Fibroblast of peridontal ligament (primary cell): ENCODE results near the gene SLCO2B1.

Source experiments
- DNase-seq: peaks from one replicate; pipeline ENCODE4 v3.0.0-alpha.2; 2010; ENCODE audit errors: extremely low read depth

Gene SLCO2B1

DNA sequence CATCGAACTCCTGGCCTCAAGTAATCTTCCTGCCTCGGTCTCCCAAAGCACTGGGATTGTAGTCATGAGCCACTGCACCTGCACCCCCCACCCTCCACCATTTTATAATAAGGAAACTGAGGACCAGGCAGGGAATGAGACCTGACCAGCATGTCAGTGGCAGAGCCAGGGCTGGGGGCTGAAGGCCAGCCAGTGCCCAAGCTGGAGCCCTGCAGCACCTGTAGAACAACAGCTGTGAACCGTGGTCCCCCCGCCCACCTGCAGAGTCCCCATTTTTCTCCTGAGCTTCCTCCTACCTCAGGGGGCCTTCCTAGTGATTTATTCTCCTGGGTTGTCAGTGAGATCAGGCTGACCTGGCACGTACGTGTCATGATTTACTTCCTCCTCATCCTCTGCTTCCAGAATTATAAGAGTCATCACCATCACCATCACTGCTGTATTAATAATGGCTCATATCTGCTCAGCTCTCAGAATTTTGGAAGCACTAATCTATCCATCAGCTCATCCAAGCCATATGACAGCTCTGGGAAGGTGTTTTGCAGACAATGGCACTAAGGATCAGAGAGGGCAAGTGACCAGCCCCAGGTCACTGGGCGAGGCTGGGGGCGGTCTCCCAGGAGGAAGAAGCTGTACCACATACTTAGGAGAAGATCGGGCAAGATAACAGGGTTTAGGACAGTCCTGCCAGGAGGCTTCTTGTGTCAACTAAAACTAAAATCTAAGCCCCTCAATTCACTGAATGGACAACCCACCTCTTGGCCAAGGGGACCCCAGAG lies 5.5 kb upstream of the SLCO2B1 start:
- no peak for DNase-seq

DNA sequence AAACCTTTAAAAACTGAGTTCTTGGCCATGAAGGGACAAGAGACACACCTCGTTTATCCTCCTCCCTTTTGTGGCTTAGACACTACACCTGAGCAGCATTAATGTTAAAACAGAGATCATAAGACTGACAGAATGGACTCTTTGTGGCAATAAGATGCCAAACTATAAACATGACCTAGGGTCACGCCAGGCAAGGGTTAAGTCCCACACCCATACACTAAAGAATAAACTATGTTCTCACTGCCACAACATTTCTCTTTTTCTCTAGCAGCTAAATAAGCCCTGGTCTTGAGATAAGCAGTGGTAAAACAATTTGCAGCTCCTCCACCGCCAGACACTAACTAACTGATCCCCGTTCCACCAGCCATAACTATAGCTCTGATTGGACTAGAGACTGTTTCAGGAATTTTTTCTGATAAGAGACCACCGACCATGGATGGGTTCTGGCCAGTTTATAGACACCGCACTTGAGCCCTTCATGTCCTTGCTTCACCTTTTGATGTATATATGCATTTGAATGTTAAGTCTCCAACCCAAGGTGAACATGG lies 4.9 kb upstream of the SLCO2B1 start:
- no peak for DNase-seq

GRCh38 chr11:75146711-75147110 lies 4.2 kb upstream of the SLCO2B1 start:
- DNase-seq, result no peak

GRCh38 chr11:75147191-75147874 lies 3.6 kb upstream of the SLCO2B1 start:
- no peak for DNase-seq

GRCh38 chr11:75147875-75148263 lies 3.0 kb upstream of the SLCO2B1 start:
- no peak for DNase-seq

GRCh38 chr11:75148436-75148983 lies 2.4 kb upstream of the SLCO2B1 start:
- DNase-seq, result no peak

- no peak for DNase-seq
Observed at GRCh38 chr11:75149766-75150465, 991 bp upstream of the SLCO2B1 start.

DNA sequence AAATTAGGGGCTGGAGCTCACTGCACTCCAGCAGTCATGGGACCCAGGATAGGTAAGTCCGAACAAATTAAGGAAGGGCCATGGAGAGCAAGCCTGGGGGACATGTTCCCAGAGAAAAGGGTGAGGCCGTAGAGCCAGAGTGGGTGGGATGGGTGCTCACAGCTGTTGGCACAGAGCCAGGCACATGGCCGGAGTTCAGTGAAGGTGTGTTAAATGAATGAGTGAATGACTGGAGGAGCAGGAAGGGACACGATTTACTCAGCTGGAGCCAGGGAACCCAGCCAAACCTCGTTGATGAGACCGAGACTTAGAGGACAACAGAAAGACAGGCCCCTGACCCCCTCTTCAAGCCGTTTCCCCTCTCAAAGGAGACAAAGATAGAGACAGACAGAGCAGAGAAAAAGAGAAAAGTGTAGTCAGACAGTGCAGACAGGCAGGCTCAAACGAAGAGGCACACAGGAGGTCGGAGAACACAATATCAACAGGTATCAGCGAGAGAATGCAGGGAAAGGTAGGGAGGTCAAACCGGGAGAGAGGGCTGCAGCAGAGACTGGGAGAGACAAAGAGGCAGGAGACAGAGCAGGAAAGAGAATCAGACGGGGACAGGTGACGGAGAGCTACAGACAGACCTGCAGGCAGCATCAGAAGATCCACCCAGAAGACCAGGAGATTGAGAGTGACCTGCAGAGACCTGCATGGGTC lies 590 bp downstream of the SLCO2B1 start:
- no peak for DNase-seq

DNA sequence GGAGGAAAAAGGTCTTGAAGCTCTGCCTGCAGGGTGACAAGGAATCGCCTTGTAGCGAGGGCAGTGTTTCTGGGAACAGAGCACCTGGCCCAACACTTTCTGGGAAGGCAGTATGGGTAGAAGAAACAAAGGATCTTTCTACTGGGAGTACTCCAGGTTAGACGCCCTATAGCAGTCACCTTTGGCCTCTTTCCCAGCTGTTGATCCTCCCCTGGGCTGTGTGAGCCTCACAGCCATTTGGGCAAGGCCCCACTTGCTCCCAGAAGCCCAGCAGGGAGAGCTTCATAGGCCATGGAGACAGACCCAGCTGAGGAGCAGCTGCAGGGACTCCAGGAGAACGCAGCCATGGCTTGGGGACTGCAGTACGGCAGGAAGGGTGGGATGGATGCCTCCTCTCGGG lies 1.2 kb downstream of the SLCO2B1 start:
- DNase-seq, result no peak

DNA sequence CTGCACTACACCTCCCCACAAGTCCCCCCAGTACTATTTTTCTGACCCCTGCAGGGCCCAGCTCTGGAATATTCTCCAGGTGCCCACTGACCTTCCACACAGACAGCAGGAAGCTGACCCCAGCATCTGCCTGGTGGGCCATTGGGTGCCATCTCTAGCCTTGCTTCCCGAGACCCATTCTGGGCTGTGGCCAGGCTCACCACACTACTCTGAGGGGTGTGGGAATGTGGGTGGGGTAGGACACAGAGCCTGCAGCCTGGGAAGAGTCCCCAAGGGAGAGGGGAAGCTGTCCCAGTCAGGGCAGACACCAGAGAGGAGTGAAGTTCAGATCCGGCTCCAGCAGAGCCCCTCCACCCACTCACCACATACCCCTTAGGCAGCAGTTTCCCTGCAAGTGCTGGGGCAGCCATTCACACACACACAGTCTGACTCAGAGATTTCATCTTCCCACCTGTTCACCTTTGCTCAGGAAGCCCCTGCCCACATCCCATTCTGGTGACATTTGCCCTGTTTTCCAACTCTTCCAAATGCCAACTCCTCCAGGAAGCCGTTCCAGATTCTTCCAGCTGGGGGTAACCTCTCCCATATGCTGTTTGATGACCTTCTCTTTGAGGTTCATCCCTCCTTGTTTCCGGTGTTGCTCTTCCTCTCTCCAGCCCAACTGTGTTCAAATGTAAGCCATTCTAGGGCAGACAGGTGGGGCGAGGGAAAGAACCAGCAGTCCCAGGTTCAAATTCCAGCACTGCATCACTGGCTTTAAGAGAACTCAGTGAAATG lies 1.9 kb downstream of the SLCO2B1 start:
- no peak for DNase-seq

GRCh38 chr11:75154646-75155569 lies 4.0 kb downstream of the SLCO2B1 start:
- no peak for DNase-seq

GRCh38 chr11:75155570-75156422 lies 4.9 kb downstream of the SLCO2B1 start:
- DNase-seq, result no peak

GRCh38 chr11:75158241-75158640 lies 7.3 kb downstream of the SLCO2B1 start:
- DNase-seq, result no peak

DNA sequence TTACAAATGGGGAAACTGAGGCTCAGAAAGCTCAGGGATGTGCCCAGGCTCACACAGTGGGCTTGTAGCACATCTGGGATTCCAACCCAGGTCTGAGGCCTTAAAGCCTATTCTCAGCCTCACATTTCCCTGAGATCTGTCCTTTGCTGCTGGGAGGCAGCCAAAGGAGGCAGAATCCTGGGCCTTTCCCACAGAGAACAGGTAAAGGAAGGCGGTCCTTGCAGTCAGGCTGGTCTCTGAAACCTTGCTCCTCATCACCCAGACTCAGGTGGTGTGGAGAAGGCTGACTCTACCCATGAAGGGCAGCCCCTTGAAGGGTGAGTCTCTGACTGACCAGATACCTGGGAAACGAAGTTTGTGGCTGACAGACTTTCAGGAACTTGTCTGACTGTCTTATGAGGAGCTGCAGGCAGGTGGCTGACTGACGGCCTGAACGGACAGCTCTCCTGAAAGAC lies 7.8 kb downstream of the SLCO2B1 start:
- DNase-seq, result no peak

GRCh38 chr11:75159151-75159953 lies 8.4 kb downstream of the SLCO2B1 start:
- no peak for DNase-seq

DNA sequence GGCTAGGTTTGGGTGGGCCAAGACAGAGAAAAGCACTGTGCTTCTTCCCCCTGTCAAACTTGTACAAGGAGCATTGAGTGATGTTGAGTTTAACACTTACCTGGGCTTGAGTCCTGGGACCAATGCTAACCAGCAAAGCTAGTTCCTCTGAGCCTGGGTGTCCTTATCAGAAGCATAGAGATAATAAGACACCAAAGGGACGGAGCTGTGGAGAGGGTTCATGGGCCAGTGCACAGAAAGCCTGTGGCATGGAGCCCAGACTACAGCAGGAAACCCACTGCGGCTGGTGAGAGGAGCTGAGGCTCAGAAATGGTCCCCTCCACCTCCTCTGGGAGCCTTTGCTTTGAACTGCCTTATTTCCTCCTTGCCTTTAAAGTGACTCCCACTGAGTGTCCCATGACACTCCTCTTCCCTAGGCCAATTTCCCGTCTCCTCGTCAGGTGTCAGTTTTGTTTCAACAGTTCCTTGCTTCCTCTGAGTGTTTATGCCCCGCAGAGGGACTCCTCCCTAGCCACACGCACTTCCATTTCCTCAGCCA lies 9.4 kb downstream of the SLCO2B1 start:
- no peak for DNase-seq

GRCh38 chr11:75160880-75161279 lies 10.0 kb downstream of the SLCO2B1 start:
- DNase-seq, result no peak
